Endodermal cell (in vitro differentiated cells): ENCODE data around the gene ZNF182. TPM values are rescaled to one million over a fixed set of nuclear protein-coding genes. Genes with fewer than 3 reads are reported as not detected.

Source experiments
- DNase-seq: peaks from one replicate; pipeline ENCODE4 v3.0.0-alpha.2; 2017
- H3K27ac ChIP-seq: 2 replicates; pipeline ENCODE4 v1.5.1; 2013; ENCODE audit warnings: mild to moderate bottlenecking, low read depth, low read length, moderate library complexity
- H3K27me3 ChIP-seq: 2 replicates; pipeline ENCODE4 v1.6.1; 2013; ENCODE audit warnings: mild to moderate bottlenecking, low read length, moderate library complexity; ENCODE audit not compliant: insufficient read depth, control insufficient read depth, poor library complexity, severe bottlenecking
- H3K36me3 ChIP-seq: 2 replicates; pipeline ENCODE4 v1.7.0; 2013; ENCODE audit warnings: mild to moderate bottlenecking, low read length, moderate library complexity; ENCODE audit not compliant: control insufficient read depth, insufficient read depth
- H3K4me1 ChIP-seq: one replicate; pipeline ENCODE4 v1.7.0; 2013; ENCODE audit warnings: low read length; ENCODE audit not compliant: control insufficient read depth, insufficient read depth
- H3K4me3 ChIP-seq: 2 replicates; pipeline ENCODE4 v1.5.1; 2013; ENCODE audit warnings: mild to moderate bottlenecking, low read length, moderate library complexity
- H3K9ac ChIP-seq: 2 replicates; pipeline ENCODE4 v1.6.1; 2013; ENCODE audit warnings: mild to moderate bottlenecking, low read length, moderate library complexity; ENCODE audit not compliant: poor library complexity, severe bottlenecking; ENCODE audit errors: extremely low read depth
- H3K9me3 ChIP-seq: 2 replicates; pipeline ENCODE4 v1.6.1; 2013; ENCODE audit warnings: mild to moderate bottlenecking, low read length, moderate library complexity; ENCODE audit not compliant: control insufficient read depth
- H3K27ac Mint-ChIP-seq: 2 replicates; pipeline ENCODE4 v1.8.0; 2020; ENCODE audit warnings: mixed read lengths
- H3K27me3 Mint-ChIP-seq: 2 replicates; pipeline ENCODE4 v1.8.0; 2021; ENCODE audit warnings: mild to moderate bottlenecking, mixed read lengths; ENCODE audit not compliant: insufficient read depth
- H3K36me3 Mint-ChIP-seq: 2 replicates; pipeline ENCODE4 v1.8.0; 2020; ENCODE audit warnings: low read depth, mixed read lengths
- H3K4me1 Mint-ChIP-seq: 2 replicates; pipeline ENCODE4 v1.8.0; 2020; ENCODE audit warnings: mixed read lengths
- H3K4me3 Mint-ChIP-seq: 2 replicates; pipeline ENCODE4 v1.8.0; 2020; ENCODE audit warnings: mild to moderate bottlenecking, moderate library complexity, mixed read lengths
- H3K9me3 Mint-ChIP-seq: 2 replicates; pipeline ENCODE4 v1.8.0; 2020; ENCODE audit warnings: mild to moderate bottlenecking, mixed read lengths
- CTCF ChIP-seq: fragments of 200-600 bp; sonication (generic); conservative IDR thresholded peaks from 2 replicates; pipeline ENCODE4 v1.5.0; 2021; ENCODE audit warnings: antibody characterized with exemption, mild to moderate bottlenecking
- WGBS, 2 experiments: methylation state at CpG; one replicate each; pipeline versions ENCODE4 v1.1.5 to v1.1.7; 2013; ENCODE audit warnings: missing lambda C conversion rate in 2 of 2, mixed read lengths in 1 of 2; ENCODE audit not compliant: insufficient coverage in 1 of 2, insufficient read length in 1 of 2; 5-methylcytosine and 5-hydroxymethylcytosine counted together
- total RNA-seq, 2 donors: library from RNA; stranded (reverse); fragmentation: NEBNext Ultra II Directional in 1 of 2; extraction: Animal tissue kit (Norgen Biotek cat#: 25700) in 1 of 2; gene quantifications; 2 replicates in 1 of 2; 3 replicates in 1 of 2; pipeline ENCODE4 v1.2.1, GENCODE V29; 2021

The ZNF182 gene
- total RNA-seq, 2 donors from 2014 or later, result 5.8 to 10.5 TPM

DNA sequence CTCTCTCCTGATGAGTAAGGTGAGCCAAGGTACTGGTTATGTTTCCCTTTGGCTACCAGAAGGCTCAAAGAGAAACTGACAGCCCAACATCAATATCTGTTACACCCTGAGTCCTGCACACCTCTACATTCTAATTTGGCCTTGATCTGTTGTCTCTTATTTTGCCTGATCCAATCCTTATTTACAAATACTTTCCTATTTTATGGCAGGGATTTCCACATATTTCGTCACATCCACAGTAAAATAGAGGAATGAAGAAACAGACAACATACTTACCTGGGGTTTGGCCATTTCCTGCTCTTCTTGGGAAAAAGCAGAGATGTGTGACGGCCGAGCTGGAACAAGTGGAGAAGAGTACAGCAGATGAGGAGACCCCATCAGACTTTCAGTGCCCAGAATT, 1.5 kb downstream of the ZNF182 start:
- Histone ChIP-seq H3K4me3 (peak overlapping the region; percentile 86), H3K4me1 (no peaks in the 10 kb centered on the region), H3K9ac (no peak overlapping the region), H3K27me3 (no peaks in the 10 kb centered on the region), H3K27ac (no peak overlapping the region), H3K36me3 (peaks cover 12% of the 10 kb centered on the region), H3K9me3 (peaks cover 4% of the 10 kb centered on the region)
- Mint-ChIP-seq H3K4me1 (no peaks in the 10 kb centered on the region), H3K27me3 (no peaks in the 10 kb centered on the region), H3K4me3 (no peak overlapping the region), H3K9me3 (peaks cover 33% of the 10 kb centered on the region), H3K27ac (no peak overlapping the region), H3K36me3 (peaks cover 23% of the 10 kb centered on the region)
- TF ChIP-seq CTCF, result no peak
- 90 to 100% methylated on average over 3 of the region's 3 CpGs for WGBS, 2 experiments
- DNase-seq, result no peak

DNA sequence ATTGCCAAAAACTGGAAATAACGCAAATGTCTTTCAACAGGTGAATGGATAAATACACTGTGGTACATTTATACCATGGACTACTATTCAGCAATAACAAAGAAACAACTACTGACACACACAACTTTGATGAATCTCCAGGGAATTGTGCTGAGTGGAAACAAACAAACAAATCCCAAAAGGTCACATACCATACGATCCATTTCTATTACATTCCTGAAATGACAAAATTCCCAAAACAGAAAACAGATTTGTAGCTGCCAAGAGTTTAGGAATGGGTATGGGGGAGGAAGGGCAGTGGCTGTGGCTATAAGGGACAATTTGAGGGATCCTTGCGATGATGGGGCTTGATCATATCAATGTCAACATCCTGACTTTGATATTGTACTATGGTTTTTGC, 2.5 kb downstream of the ZNF182 start:
- Mint-ChIP-seq H3K9me3 (peaks cover 37% of the 10 kb centered on the region), H3K27ac (no peak overlapping the region), H3K36me3 (peaks cover 27% of the 10 kb centered on the region), H3K4me3 (no peak overlapping the region), H3K4me1 (no peaks in the 10 kb centered on the region), H3K27me3 (no peaks in the 10 kb centered on the region)
- Histone ChIP-seq H3K27ac (no peak overlapping the region), H3K4me1 (no peaks in the 10 kb centered on the region), H3K27me3 (no peaks in the 10 kb centered on the region), H3K9ac (no peak overlapping the region), H3K9me3 (peaks cover 4% of the 10 kb centered on the region), H3K4me3 (no peak overlapping the region), H3K36me3 (peaks cover 12% of the 10 kb centered on the region)
- no peak for DNase-seq
- no peak for TF ChIP-seq CTCF
- 94% methylated on average over 2 of the region's 3 CpGs; no CpG with 5 or more reads in 1 of the 2 experiments for WGBS, 2 experiments

DNA sequence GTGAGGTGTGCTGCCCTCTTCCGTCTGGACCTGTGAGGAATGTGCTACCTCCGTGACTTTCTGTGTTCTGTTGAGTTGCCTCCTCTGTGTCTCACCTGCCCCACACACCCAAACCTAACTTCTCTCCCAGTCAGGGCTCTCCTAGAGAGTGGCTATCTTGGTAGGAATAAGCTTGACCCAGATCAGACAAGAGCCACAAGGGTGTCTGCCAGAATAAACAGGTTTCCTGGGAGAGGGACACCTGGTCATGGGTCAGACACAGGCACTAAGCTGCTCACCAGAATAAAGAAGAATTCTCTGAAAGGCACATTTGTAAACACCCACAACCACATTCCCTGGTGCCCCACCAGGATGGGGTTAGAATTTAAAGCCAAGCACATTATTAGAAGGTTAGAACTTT, 11.1 kb downstream of the ZNF182 start:
- DNase-seq, result no peak
- Mint-ChIP-seq H3K4me3 (no peak overlapping the region), H3K36me3 (peaks cover 45% of the 10 kb centered on the region), H3K27ac (no peak overlapping the region), H3K27me3 (no peaks in the 10 kb centered on the region), H3K4me1 (no peaks in the 10 kb centered on the region), H3K9me3 (peaks cover 69% of the 10 kb centered on the region)
- Histone ChIP-seq H3K27ac (no peak overlapping the region), H3K9me3 (no peaks in the 10 kb centered on the region), H3K4me1 (no peaks in the 10 kb centered on the region), H3K27me3 (no peaks in the 10 kb centered on the region), H3K9ac (no peak overlapping the region), H3K4me3 (no peak overlapping the region), H3K36me3 (peaks cover 4% of the 10 kb centered on the region)
- no peak for TF ChIP-seq CTCF
- 96% methylated on average over 2 of the region's 2 CpGs; no CpG with 5 or more reads in 1 of the 2 experiments for WGBS, 2 experiments
